ENCODE results near the gene NPAS3.

The NPAS3 gene

DNA sequence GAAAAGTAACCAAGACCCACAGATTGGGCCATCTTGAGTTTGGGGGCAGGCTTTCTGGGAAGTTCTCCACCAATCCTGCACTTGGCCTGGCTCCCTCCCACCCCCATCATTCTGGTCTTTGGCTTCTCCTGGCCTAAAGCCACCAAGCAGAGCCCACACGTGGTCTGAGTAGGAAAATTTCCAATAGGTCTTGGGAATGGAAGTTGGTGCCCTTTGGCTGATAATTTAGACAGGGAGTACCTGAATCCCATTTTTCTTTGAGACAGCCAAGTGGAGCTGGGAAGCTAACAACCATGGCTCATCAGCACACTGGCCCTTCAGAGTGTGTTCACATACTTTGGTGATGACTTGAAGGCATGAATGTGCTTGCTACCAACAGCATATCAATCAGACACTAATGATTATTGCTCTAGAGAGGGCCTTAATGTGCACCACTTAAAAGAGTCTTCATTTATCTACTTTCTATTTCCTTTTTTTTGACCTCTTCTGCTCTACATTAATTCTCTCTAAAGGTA is 856.2 kb downstream of the NPAS3 start:
- DNase-seq (ENCODE audit: low read depth), result no peak
- no peak for TF ChIP-seq CTCF (IDR thresholded peaks at IDR 0.05; ENCODE audit: insufficient read depth, low read depth, low read length, missing control alignments)
- no peak overlapping the region for H3K4me3 ChIP-seq (ENCODE audit: low read depth, low read length)

DNA sequence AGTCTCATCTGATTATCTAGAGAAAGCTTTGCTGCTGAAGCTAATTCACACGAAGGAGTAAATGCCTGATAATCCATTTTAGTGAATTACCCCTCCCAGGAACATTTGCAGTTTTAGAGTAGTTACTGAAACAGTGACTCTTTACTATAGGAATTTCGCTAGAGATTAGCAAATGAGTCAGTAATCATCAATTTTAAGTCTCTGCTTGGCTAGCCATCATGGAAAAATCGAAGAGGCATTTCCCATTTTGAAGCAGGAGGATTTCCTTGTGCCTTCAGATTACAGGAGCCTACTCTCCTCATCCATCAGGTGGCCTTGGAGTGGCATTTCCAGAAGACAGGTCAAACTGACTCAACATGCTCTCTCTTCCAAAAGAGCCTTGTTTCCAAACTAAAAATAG is 857.7 kb downstream of the NPAS3 start:
- no peak for TF ChIP-seq CTCF (IDR thresholded peaks at IDR 0.05; ENCODE audit: insufficient read depth, low read depth, low read length, missing control alignments)
- no peak for DNase-seq (ENCODE audit: low read depth)
- H3K4me3 ChIP-seq (ENCODE audit: low read depth, low read length), result no peak overlapping the region

GRCh38 chr14:33799705-33800570 is 861.3 kb downstream of the NPAS3 start:
- TF ChIP-seq CTCF (IDR thresholded peaks at IDR 0.05; ENCODE audit: insufficient read depth, low read depth, low read length, missing control alignments), result no peak
- no peak for DNase-seq (ENCODE audit: low read depth)
- H3K4me3 ChIP-seq (ENCODE audit: low read depth, low read length), result no peak overlapping the region

- no peak overlapping the region for H3K4me3 ChIP-seq (ENCODE audit: low read depth, low read length)
- DNase-seq (ENCODE audit: low read depth), result no peak
- TF ChIP-seq CTCF (IDR thresholded peaks at IDR 0.05; ENCODE audit: insufficient read depth, low read depth, low read length, missing control alignments), result no peak
Measured at GRCh38 chr14:33800735-33801163, 862.1 kb downstream of the NPAS3 start.

DNA sequence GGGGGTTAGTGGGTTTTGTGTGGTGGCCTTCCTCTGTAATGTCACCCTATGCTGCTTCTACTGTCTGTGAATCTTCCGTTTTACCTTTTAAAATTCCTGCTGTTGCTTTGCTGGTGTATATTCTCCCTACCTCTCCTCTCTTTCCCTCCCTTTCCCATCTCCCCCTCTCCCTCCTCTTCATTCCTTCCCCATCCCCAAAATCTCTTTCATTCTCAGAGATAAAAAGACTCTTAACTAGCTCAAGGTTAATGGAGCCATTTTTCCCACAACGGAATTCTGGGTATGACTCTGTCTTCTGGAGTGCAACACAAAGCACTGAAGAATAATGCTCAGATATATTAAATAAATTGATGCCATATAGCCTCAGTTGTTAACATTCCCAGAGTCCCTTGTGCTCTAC is 864.1 kb downstream of the NPAS3 start:
- DNase-seq (ENCODE audit: low read depth), result no peak
- no peak for TF ChIP-seq CTCF (IDR thresholded peaks at IDR 0.05; ENCODE audit: insufficient read depth, low read depth, low read length, missing control alignments)
- H3K4me3 ChIP-seq (ENCODE audit: low read depth, low read length), result no peak overlapping the region

- TF ChIP-seq CTCF (IDR thresholded peaks at IDR 0.05; ENCODE audit: insufficient read depth, low read depth, low read length, missing control alignments), result no peak
- no peak for DNase-seq (ENCODE audit: low read depth)
- no peak overlapping the region for H3K4me3 ChIP-seq (ENCODE audit: low read depth, low read length)
Measured at GRCh38 chr14:33805593-33805992, 866.9 kb downstream of the NPAS3 start.
